ENCODE measurements around the gene RNF151.
A peak's percentile ranks its signal among the peaks of the same experiment; 100 is the strongest.

RNF151 gene

GRCh38 chr16:1978476-1979120, 11.9 kb downstream of the RNF151 start:
- DNase-seq: no peak

- no peak for DNase-seq
Measured at GRCh38 chr16:1979271-1980029, 12.8 kb downstream of the RNF151 start.

GRCh38 chr16:1980030-1980769, 13.5 kb downstream of the RNF151 start:
- DNase-seq: no peak

GRCh38 chr16:1980770-1981087, 14.1 kb downstream of the RNF151 start:
- no peak for DNase-seq

GRCh38 chr16:1981398-1981836, 14.8 kb downstream of the RNF151 start, which contains the start of gene NOXO1:
Gene NOXO1 (minus strand): TSS chr16:1981469. CDS start chr16:1981179, 290 bp downstream.
- DNase-seq: no peak

- no peak for DNase-seq
Measured at GRCh38 chr16:1982013-1982433, 15.4 kb downstream of the RNF151 start.

GRCh38 chr16:1982991-1983543, 16.4 kb downstream of the RNF151 start:
- DNase-seq: no peak

GRCh38 chr16:1983544-1984346, 17.1 kb downstream of the RNF151 start, which contains the start of gene GFER:
Gene GFER (plus strand): TSS chr16:1984193. CDS start chr16:1984219, 26 bp downstream.
- DNase-seq: peak; percentile 92

GRCh38 chr16:1984347-1985225, 17.9 kb downstream of the RNF151 start:
- DNase-seq: peak; percentile 8

- DNase-seq: no peak
Measured at GRCh38 chr16:1985466-1986150, 19.0 kb downstream of the RNF151 start.

GRCh38 chr16:1987198-1987597, 20.5 kb downstream of the RNF151 start:
- no peak for DNase-seq

- DNase-seq: no peak
Measured at GRCh38 chr16:1989209-1990100, 22.8 kb downstream of the RNF151 start, which contains the start of gene SYNGR3. Gene SYNGR3 (plus strand): TSS chr16:1989970. CDS start chr16:1990103, 133 bp downstream.

GRCh38 chr16:1990101-1990350, 23.4 kb downstream of the RNF151 start:
- DNase-seq: no peak

- no peak for DNase-seq
Measured at GRCh38 chr16:1990351-1991134, 23.9 kb downstream of the RNF151 start.

GRCh38 chr16:1991135-1991551, 24.5 kb downstream of the RNF151 start:
- peak; percentile 45 for DNase-seq

- no peak for DNase-seq
Measured at GRCh38 chr16:1991588-1991947, 24.9 kb downstream of the RNF151 start.

- peak; percentile 96 for DNase-seq
Measured at GRCh38 chr16:1991948-1992703, 25.5 kb downstream of the RNF151 start.

- no peak for DNase-seq
Measured at GRCh38 chr16:1992704-1993317, 26.2 kb downstream of the RNF151 start.
